ENCODE data around the gene TMEM164.

Gene TMEM164

GRCh38 chrX:110170029-110170428 is 167.1 kb downstream of the TMEM164 start:
- no peak for DNase-seq (ENCODE audit: low spot score)

- no peak for DNase-seq (ENCODE audit: low spot score)
Observed at GRCh38 chrX:110171442-110171841, 168.5 kb downstream of the TMEM164 start.

GRCh38 chrX:110172215-110172614 is 169.3 kb downstream of the TMEM164 start:
- no peak for DNase-seq (ENCODE audit: low spot score)

GRCh38 chrX:110173192-110174175 is 170.6 kb downstream of the TMEM164 start:
- DNase-seq (ENCODE audit: low spot score) = no peak

GRCh38 chrX:110175146-110175545 is 172.2 kb downstream of the TMEM164 start:
- no peak for DNase-seq (ENCODE audit: low spot score)

- DNase-seq (ENCODE audit: low spot score) = no peak
Observed at GRCh38 chrX:110175696-110176095, 172.8 kb downstream of the TMEM164 start.

- no peak for DNase-seq (ENCODE audit: low spot score)
Observed at GRCh38 chrX:110178179-110178865, 175.4 kb downstream of the TMEM164 start.

- DNase-seq (ENCODE audit: low spot score) = no peak
Observed at GRCh38 chrX:110180176-110180927, 177.4 kb downstream of the TMEM164 start.

- no peak for DNase-seq (ENCODE audit: low spot score)
Observed at GRCh38 chrX:110180928-110181310, 178.0 kb downstream of the TMEM164 start.

GRCh38 chrX:110181459-110182137 is 178.7 kb downstream of the TMEM164 start:
- DNase-seq (ENCODE audit: low spot score) = no peak

GRCh38 chrX:110182362-110182761 is 179.4 kb downstream of the TMEM164 start:
- DNase-seq (ENCODE audit: low spot score) = no peak

- no peak for DNase-seq (ENCODE audit: low spot score)
Observed at GRCh38 chrX:110182865-110183264, 180.0 kb downstream of the TMEM164 start.

- no peak for DNase-seq (ENCODE audit: low spot score)
Observed at GRCh38 chrX:110183314-110183713, 180.4 kb downstream of the TMEM164 start.

- DNase-seq (ENCODE audit: low spot score) = no peak
Observed at GRCh38 chrX:110188701-110189558, 186.0 kb downstream of the TMEM164 start.

GRCh38 chrX:110192516-110192915 is 189.6 kb downstream of the TMEM164 start:
- no peak for DNase-seq (ENCODE audit: low spot score)

GRCh38 chrX:110194977-110195376 is 192.1 kb downstream of the TMEM164 start:
- DNase-seq (ENCODE audit: low spot score) = no peak

- DNase-seq (ENCODE audit: low spot score) = no peak
Observed at GRCh38 chrX:110201799-110202198, 198.9 kb downstream of the TMEM164 start.

GRCh38 chrX:110204986-110205385 is 202.1 kb downstream of the TMEM164 start:
- DNase-seq (ENCODE audit: low spot score) = no peak

GRCh38 chrX:110208092-110208491 is 205.2 kb downstream of the TMEM164 start:
- no peak for DNase-seq (ENCODE audit: low spot score)

GRCh38 chrX:110210417-110211139 is 207.7 kb downstream of the TMEM164 start:
- no peak for DNase-seq (ENCODE audit: low spot score)
